Activated CD4-positive, alpha-beta T cell treated with anti-CD3 and anti-CD28 coated beads, Interleukin-2, amount 50 U/mL, for 16 hours (primary cell): ENCODE measurements around the gene MLLT3.

Experiments
- DNase-seq: peaks from one replicate; pipeline ENCODE4 v3.0.0-alpha.2; 2020

The MLLT3 gene

GRCh38 chr9:20373263-20373662 lies 249.0 kb downstream of the MLLT3 start:
- DNase-seq, result no peak

- DNase-seq, result no peak
Measured at GRCh38 chr9:20369391-20369790, 252.9 kb downstream of the MLLT3 start.

- no peak for DNase-seq
Measured at GRCh38 chr9:20367855-20368254, 254.4 kb downstream of the MLLT3 start.

GRCh38 chr9:20364959-20365358 lies 257.3 kb downstream of the MLLT3 start:
- DNase-seq, result no peak

GRCh38 chr9:20363233-20363632 lies 259.1 kb downstream of the MLLT3 start:
- no peak for DNase-seq

GRCh38 chr9:20361656-20362570 lies 260.4 kb downstream of the MLLT3 start:
- DNase-seq, result peak; percentile 38

- DNase-seq, result no peak
Measured at GRCh38 chr9:20361229-20361628, 261.1 kb downstream of the MLLT3 start.

- peak; percentile 56 for DNase-seq
Measured at GRCh38 chr9:20358207-20358606, 264.1 kb downstream of the MLLT3 start.

GRCh38 chr9:20357037-20357432 lies 265.3 kb downstream of the MLLT3 start:
- no peak for DNase-seq

- DNase-seq, result peak; percentile 71
Measured at GRCh38 chr9:20356403-20357036, 265.8 kb downstream of the MLLT3 start.

- DNase-seq, result peak; percentile 83
Measured at GRCh38 chr9:20355022-20355421, 267.3 kb downstream of the MLLT3 start.

GRCh38 chr9:20353931-20354652 lies 268.2 kb downstream of the MLLT3 start:
- no peak for DNase-seq

- DNase-seq, result peak; percentile 14
Measured at GRCh38 chr9:20353524-20353923, 268.8 kb downstream of the MLLT3 start.

- no peak for DNase-seq
Measured at GRCh38 chr9:20352591-20352990, 269.7 kb downstream of the MLLT3 start.

- DNase-seq, result no peak
Measured at GRCh38 chr9:20351715-20352114, 270.6 kb downstream of the MLLT3 start.

- DNase-seq, result no peak
Measured at GRCh38 chr9:20349568-20349967, 272.7 kb downstream of the MLLT3 start.

- DNase-seq, result no peak
Measured at GRCh38 chr9:20343325-20343724, 279.0 kb downstream of the MLLT3 start.

GRCh38 chr9:20340511-20340861 lies 281.8 kb downstream of the MLLT3 start:
- no peak for DNase-seq

- DNase-seq, result no peak
Measured at GRCh38 chr9:20335668-20336332, 286.5 kb downstream of the MLLT3 start.

GRCh38 chr9:20333991-20334390 lies 288.3 kb downstream of the MLLT3 start:
- no peak for DNase-seq

GRCh38 chr9:20331095-20331685 lies 291.1 kb downstream of the MLLT3 start:
- peak; percentile 83 for DNase-seq

- DNase-seq, result no peak
Measured at GRCh38 chr9:20330688-20331087, 291.6 kb downstream of the MLLT3 start.

GRCh38 chr9:20326516-20326915 lies 295.8 kb downstream of the MLLT3 start:
- DNase-seq, result no peak
